ENCODE results near the gene NPIPB2.

Gene NPIPB2

GRCh38 chr16:11967195-11967911, 25.5 kb upstream of the NPIPB2 start:
- Histone ChIP-seq H3K4me3 (replicated peaks; ENCODE audit: insufficient read depth, low read length) (no peak overlapping the region), H3K27me3 (ENCODE audit: insufficient read depth, poor library complexity, severe bottlenecking) (no peaks in the 10 kb centered on the region), H3K27ac (replicated peaks) (no peak overlapping the region)
- TF ChIP-seq REST (IDR thresholded peaks at IDR 0.05; ENCODE audit: insufficient replicate concordance, low read depth) (no peak), POLR2AphosphoS5 (IDR thresholded peaks at IDR 0.05; ENCODE audit: low read depth) (no peak), SPI1 (IDR thresholded peaks at IDR 0.05; ENCODE audit: borderline replicate concordance, low read depth) (no peak), GABPA (IDR thresholded peaks at IDR 0.05; ENCODE audit: low read depth) (no peak), CTCF (IDR thresholded peaks at IDR 0.05; ENCODE audit: insufficient read depth, low read length) (no peak)
- no peak for DNase-seq (ENCODE audit: low read depth in 1 of 2, low spot score in 1 of 2)

GRCh38 chr16:11966173-11966572, 24.3 kb upstream of the NPIPB2 start:
- Histone ChIP-seq H3K27me3 (ENCODE audit: insufficient read depth, poor library complexity, severe bottlenecking) (no peaks in the 10 kb centered on the region), H3K27ac (replicated peaks) (no peak overlapping the region), H3K4me3 (replicated peaks; ENCODE audit: insufficient read depth, low read length) (no peak overlapping the region)
- TF ChIP-seq GABPA (IDR thresholded peaks at IDR 0.05; ENCODE audit: low read depth): no peak
- no peak for TF ChIP-seq REST (IDR thresholded peaks at IDR 0.05; ENCODE audit: insufficient replicate concordance, low read depth)
- TF ChIP-seq SPI1 (IDR thresholded peaks at IDR 0.05; ENCODE audit: borderline replicate concordance, low read depth): no peak
- no peak for TF ChIP-seq CTCF (IDR thresholded peaks at IDR 0.05; ENCODE audit: insufficient read depth, low read length)
- TF ChIP-seq POLR2AphosphoS5 (IDR thresholded peaks at IDR 0.05; ENCODE audit: low read depth): no peak
- no peak for DNase-seq (ENCODE audit: low read depth in 1 of 2, low spot score in 1 of 2)

- no peaks in the 10 kb centered on the region for H3K27me3 ChIP-seq (ENCODE audit: insufficient read depth, poor library complexity, severe bottlenecking)
- no peak for DNase-seq (ENCODE audit: low read depth in 1 of 2, low spot score in 1 of 2)
- no peak for TF ChIP-seq GABPA (IDR thresholded peaks at IDR 0.05; ENCODE audit: low read depth)
- no peak for TF ChIP-seq SPI1 (IDR thresholded peaks at IDR 0.05; ENCODE audit: borderline replicate concordance, low read depth)
- TF ChIP-seq CTCF (IDR thresholded peaks at IDR 0.05; ENCODE audit: insufficient read depth, low read length): no peak
- TF ChIP-seq REST (IDR thresholded peaks at IDR 0.05; ENCODE audit: insufficient replicate concordance, low read depth): no peak
- TF ChIP-seq POLR2AphosphoS5 (IDR thresholded peaks at IDR 0.05; ENCODE audit: low read depth): no peak
- no peak within 1 kb of the TSS for H3K4me3 ChIP-seq (replicated peaks; ENCODE audit: insufficient read depth, low read length)
- no peak within 1 kb of the TSS for H3K27ac ChIP-seq (replicated peaks)
These were observed 23.1 kb upstream of the NPIPB2 start, which contains the start of gene TNFRSF17 for GRCh38 chr16:11964761-11965551. Gene TNFRSF17 (plus strand): TSS chr16:11965210. CDS start chr16:11965325, 115 bp downstream.

Data from HL-60 (cell line).